GM19023 (cell line): ENCODE measurements around the gene TRAF3IP1.

ENCODE experiments used
- ATAC-seq: cut with Tn5 transposase; IDR thresholded peaks from one replicate; pipeline ENCODE4 v1.9.1; 2021; ENCODE audit warnings: mild to moderate bottlenecking, moderate library complexity; ENCODE audit not compliant: unreplicated experiment

TRAF3IP1 gene

GRCh38 chr2:238286987-238287736 is 33.2 kb upstream of the TRAF3IP1 start:
- ATAC-seq: no peak

- peak; percentile 39 for ATAC-seq
Measured at GRCh38 chr2:238287737-238288649, 32.3 kb upstream of the TRAF3IP1 start, which contains the start of gene PER2. TSS of gene PER2 (minus strand) at chr2:238288610. CDS start at chr2:238277936, 10,674 bp downstream.

- peak; percentile 89 for ATAC-seq
Measured at GRCh38 chr2:238288650-238289573, 31.4 kb upstream of the TRAF3IP1 start.

DNA sequence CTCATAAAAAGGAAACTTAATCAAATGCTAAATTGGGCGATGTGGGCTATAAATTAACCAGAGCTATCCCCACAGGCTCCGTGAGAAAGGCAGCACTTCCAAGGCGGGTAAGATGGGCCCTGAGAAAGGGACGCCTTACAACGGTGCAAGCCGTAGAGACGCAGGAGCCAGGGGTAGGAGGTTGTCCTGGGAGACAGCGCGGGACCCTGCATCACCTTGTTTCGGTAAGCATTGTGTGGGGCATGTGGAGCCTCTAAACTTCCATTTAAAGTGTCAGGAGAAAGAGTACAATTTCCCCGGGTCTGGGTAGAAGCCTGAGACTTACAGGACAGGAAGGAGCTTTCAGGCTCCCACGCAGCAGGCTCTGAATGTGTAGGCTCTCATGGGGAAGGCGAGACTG is 30.7 kb upstream of the TRAF3IP1 start:
- ATAC-seq: no peak

DNA sequence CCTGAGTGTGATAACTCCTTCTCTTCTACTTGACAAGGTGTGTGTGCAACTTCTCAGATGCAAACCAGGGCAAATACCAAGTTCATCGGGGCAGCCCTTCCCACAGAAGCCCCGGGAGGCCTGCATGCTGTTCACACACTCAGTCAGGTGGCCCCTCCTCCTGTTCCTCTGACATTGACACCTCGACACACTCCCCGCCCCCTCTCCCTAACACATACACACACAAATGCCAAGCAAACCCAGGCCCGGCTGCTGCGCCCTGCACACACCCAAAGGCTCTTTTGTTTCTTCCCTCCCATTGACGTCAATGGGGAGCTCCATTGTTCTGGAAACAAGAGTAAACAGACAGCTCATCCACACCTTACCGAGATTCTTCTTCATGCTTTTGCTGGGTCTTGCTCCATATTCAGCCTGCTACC is 30.2 kb upstream of the TRAF3IP1 start:
- no peak for ATAC-seq

DNA sequence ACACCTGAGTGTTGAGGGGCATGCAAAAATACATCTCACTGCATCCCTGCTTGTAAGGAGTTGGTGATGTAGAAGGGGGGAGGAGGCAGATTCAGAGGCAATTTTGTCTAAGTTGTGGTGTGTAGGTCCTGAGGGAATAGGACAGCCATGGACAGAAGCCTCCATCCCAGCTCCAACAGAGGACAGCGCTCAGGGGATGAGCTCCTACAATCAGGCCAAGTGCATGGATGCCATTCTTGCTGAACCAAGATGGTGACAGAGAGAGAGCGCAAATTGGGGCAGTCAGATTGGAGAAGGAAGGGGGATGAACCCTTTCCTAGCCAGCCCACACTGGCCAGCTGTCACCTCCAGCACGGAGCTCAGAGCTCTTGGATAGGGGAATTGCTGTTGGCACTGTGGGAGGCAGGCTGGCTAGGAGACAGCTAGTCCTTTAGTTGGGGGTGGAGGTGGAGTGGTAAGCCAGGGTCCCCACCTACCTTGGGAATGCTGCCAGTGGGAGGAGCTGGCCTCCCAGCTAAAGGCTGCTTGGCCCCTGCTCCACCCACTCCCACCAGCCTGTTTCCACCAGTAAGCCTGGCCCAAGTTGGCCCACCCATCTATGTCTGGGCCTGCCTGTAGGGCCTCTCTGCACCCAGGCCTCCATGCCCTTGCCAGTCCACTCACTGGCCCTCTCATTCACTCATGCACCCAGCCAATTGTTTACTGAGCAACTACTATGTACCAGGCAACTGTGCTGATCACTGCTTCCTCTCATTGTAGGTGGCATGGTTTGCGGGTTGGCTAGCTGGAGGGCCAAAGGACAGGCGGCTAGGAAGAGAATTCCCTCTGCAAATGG is 29.4 kb upstream of the TRAF3IP1 start:
- ATAC-seq: no peak

DNA sequence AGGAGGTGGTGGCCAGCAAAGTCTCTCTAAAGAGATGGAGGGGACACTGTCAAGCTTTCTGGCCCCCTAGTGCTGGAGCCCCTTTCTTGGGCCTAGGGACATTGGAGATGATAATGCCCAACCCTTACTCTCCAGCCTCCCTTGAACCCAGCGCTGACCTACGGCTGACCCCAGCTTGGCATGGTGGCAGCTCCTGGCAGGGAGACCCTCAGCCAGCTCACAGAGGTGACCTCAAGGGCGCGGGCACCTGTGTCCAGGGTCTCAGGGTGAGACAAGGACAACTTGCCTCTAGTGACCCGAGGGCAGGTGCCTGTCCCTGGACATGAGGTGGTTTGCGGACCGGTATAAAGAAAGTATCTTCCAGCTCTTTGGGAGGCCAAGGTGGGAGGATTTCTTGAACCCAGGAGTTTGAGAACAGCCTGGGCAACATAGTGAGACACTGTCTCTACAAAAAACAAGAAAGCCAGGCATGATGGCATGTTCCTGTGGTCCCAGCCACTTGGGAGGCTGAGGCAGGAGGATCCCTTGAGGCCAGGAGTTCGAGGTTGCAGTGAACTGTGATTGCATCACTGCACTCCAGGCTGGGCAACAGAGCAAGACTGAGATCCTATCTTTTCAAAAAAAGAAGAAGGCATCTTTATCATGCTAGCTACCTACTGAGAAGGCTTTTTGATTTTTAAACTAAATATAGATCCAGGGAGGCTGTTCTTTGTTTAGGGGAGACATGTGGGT is 28.6 kb upstream of the TRAF3IP1 start:
- no peak for ATAC-seq

- ATAC-seq: no peak
Measured at GRCh38 chr2:238294046-238294392, 26.3 kb upstream of the TRAF3IP1 start.

- no peak for ATAC-seq
Measured at GRCh38 chr2:238294393-238295143, 25.8 kb upstream of the TRAF3IP1 start.

DNA sequence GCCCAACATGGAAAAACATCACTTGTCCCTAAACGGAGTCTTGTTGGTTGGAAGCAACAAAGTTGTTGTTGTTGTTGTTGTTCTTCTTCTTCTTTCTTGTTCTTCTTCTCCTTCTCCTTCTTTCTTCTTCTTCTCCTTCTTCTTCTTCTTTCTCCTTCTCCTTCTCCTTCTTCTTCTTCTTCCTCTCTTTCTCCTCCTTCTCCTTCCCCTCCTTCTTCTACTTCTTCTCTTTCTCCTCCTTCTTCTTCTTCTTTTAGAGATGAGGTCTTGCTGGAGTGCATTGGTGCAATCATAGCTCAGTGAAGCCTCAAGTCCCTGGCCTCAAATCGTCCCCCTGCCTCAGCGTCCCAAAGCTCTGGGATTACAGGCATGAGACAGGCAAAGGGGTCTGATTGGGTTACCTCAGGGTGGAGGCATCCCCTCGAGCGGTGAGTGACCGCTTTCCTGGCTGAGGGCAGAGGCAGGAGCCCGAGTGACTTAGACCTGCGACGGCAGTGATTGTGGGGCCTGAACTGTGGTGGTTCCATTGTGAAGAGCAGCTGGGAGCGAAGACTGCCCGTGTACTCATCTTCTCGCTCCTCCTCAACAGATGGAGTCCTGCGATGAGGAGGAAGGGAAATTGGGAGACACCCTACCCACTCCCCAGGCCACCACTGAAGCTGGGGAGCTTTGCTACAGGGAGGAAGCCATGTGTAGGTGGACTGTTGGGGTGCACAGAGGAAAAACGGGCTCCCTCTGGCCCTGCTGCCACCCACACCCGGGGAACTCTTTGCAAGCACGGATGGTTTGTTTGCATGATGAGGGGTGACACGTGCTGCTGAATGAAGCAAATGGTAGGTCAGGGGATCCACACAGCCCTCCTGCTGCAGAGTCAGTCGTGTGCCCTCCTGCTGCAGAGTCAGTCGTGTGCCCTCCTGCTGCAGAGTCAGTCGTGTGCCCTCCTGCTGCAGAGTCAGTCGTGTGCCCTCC is 24.9 kb upstream of the TRAF3IP1 start:
- no peak for ATAC-seq

GRCh38 chr2:238296638-238297457 is 23.5 kb upstream of the TRAF3IP1 start:
- ATAC-seq: no peak

GRCh38 chr2:238299803-238300202 is 20.5 kb upstream of the TRAF3IP1 start:
- ATAC-seq: no peak

- ATAC-seq: no peak
Measured at GRCh38 chr2:238302087-238302486, 18.2 kb upstream of the TRAF3IP1 start.

- no peak for ATAC-seq
Measured at GRCh38 chr2:238302751-238303150, 17.6 kb upstream of the TRAF3IP1 start.

DNA sequence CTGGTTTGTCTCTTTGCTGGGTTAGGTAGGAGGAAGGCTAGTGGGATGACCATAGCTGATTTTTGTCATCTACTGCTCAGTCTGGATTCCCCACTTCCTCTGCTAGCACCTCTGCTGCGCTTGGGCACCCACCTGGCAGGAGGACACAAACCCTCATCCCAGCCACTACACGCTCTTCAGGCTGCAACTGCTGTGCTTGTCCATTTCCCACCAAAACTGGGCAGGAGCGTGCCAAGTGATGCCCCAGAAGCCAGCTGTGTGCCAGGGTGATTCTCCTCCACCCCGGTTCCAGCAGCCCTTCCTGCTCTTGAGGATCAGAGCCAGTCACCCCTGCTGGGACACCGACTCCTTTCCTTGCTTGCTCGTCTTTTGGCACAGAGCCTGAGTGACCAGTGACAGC is 16.2 kb upstream of the TRAF3IP1 start:
- ATAC-seq: no peak

DNA sequence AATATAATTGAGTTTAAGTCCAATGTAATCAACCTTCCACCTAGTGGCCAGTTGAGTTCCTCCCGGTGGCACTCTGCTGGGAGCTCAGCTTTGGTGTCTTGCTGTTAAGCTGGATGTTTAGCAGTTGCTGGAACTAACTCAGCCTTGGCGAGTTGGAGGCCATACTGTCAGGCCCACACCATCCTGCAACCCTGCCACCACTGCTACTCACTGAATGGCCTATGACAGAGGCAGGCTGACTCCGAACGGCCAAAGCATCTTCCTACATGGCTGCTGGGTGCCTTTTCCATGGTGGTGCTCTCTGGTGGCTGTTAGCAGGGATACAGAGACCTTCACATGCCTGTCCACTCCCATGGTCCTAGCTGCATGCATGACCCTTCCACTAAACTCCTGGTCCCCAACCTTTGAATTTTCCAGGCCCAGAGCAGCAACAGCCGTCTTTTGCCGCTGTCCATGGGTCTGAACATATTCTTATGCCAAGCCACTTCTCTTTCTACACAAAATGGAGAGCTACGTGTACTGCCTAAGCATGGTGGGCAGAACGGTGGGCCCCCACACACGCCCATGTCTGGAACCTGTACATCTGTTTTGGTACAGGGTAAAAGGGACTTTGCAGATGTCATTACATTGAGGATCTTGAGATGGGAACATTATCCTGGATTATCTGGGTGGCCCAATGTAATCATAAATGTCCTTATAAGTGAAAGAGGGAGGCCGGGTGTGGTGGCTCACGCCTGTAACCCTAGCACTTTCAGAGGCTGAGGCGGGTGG is 15.0 kb upstream of the TRAF3IP1 start:
- ATAC-seq: no peak
